H1 (cell line): Measurements from ENCODE around the gene FUT2. TPM values are rescaled to one million over a fixed set of nuclear protein-coding genes. Genes with fewer than 3 reads are reported as not detected.

ENCODE experiments used
- CBX8 ChIP-seq: fragments of 300-800, 300-1000 bp; sonication (generic); IDR thresholded peaks from 2 replicates; pipeline ENCODE4 v1.7.1; 2016; ENCODE audit warnings: low read depth, low read length, borderline replicate concordance
- GABPA ChIP-seq: IDR thresholded peaks from 2 replicates; pipeline ENCODE4 v1.6.1; 2011; ENCODE audit warnings: mild to moderate bottlenecking, low read length, moderate library complexity, borderline replicate concordance; ENCODE audit not compliant: insufficient read depth
- KDM1A ChIP-seq: fragments of 200-600, 300-600 bp; sonication (generic); IDR thresholded peaks from 2 replicates; pipeline ENCODE4 v1.7.1; 2016; ENCODE audit warnings: mild to moderate bottlenecking, low read length, borderline replicate concordance
- NANOG ChIP-seq: IDR thresholded peaks from 2 replicates; pipeline ENCODE4 v1.6.1; 2011; ENCODE audit warnings: low read length, low read depth, mild to moderate bottlenecking, inconsistent platforms; ENCODE audit not compliant: insufficient read depth, poor library complexity, severe bottlenecking
- SAP30 ChIP-seq: fragments of 300-600 bp; sonication (generic); IDR thresholded peaks from 2 replicates; pipeline ENCODE4 v1.7.1; 2012; ENCODE audit warnings: low read length, moderate library complexity, mild to moderate bottlenecking, inconsistent platforms; ENCODE audit not compliant: insufficient read depth, insufficient replicate concordance
- SP2 ChIP-seq: IDR thresholded peaks from 2 replicates; pipeline ENCODE4 v1.6.1; 2012; ENCODE audit warnings: mild to moderate bottlenecking, low read length, inconsistent platforms
- TEAD4 ChIP-seq: IDR thresholded peaks from 2 replicates; pipeline ENCODE4 v1.6.1; 2012; ENCODE audit warnings: low read depth, low read length, inconsistent platforms, mixed read lengths
- polyA plus RNA-seq, 7 experiments: library from polyadenylated mRNA; depleted of rRNA in 3 of 7; stranded (reverse) in 5 of 7; unstranded in 2 of 7; fragments of >200 nt in 5 of 7; fragments of 200-250 nt in 2 of 7; gene quantifications; 1 replicate in 5 of 7; 2 replicates in 1 of 7; 4 replicates in 1 of 7; pipeline versions ENCODE4 v1.2.1 to v1.2.3, GENCODE V29; 2011 to 2013; ENCODE audit warnings: missing spikeins in 2 of 7, mixed read lengths in 2 of 7
- total RNA-seq: library from RNA; stranded (reverse); fragmentation: NEBNext Ultra II Directional; extraction: Animal tissue kit (Norgen Biotek cat#: 25700); gene quantifications from 2 replicates; pipeline ENCODE4 v1.2.1, GENCODE V29; 2021

Gene FUT2
- total and polyA plus RNA-seq, 2 of the 8 experiments (the other 6 are each of a cell fraction or from before 2014, with no cell fraction given), result 5.0 to 5.6 TPM

DNA sequence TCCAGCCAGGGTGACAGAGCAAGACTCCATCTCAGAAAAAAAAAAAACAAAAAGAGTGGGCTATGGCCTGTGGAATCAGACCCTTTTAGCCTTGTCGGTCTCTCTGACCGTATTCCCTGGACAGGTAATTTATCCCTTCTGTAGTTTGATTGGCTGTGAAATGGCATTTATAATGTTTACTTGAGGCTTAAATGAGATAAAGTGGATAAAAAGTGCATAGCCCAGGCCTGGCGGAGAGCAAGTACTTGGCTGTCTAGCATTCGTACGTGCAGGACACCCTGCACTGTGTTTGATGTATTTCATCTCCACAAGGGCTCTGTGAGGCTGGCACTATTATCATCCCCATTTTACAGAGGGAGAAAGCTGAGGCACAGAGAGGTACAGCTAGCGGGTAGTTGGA is 30.0 kb upstream of the FUT2 start (continued):
- TF ChIP-seq NANOG (no peak), KDM1A (no peak), SP2 (no peak), SAP30 (no peak), CBX8 (no peak), GABPA (no peak), TEAD4 (no peak)
- TF ChIP-seq, all 59 proteins: peak for 0
